ENCODE data around the gene OLFM2.

Gene OLFM2

DNA sequence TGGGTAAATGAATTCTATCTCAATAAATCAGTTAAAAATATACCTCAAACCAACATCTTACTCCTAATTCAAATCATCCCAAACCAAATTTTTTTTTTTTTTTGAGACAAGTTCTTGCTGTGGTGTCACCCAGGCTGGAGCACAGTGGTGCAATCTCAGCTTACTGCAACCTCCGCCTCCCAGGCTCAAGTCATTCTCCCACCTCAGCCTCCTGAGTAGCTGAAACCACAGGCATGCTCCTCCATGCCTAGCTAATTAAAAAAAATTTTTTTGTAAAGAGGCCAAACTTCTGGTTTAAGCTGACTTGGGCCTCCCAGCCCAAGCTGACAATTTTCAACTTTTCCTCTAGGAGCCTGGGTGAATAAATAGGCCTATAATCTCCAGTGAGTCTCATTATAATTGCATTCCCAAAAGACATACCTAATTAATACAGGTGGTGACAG lies 22.1 kb upstream of the OLFM2 start:
- Histone ChIP-seq H3K4me1 (ENCODE audit: insufficient read depth, low read length) (no peaks in the 10 kb centered on the region), H3K79me2 (ENCODE audit: insufficient read depth, low read length) (no peaks in the 10 kb centered on the region), H2AFZ (ENCODE audit: low read depth, low read length) (no peak overlapping the region), H3K27me3 (ENCODE audit: insufficient read depth, low read length, poor library complexity) (no peaks in the 10 kb centered on the region), H3K4me3 (ENCODE audit: low read depth in 1 of 2, low read length in 2 of 2) (no peak overlapping the region), H3K27ac (ENCODE audit: low read length) (no peak overlapping the region), H4K20me1 (ENCODE audit: insufficient read depth, low read length) (no peaks in the 10 kb centered on the region), H3K4me2 (ENCODE audit: insufficient read depth, low read length) (no peak overlapping the region), H3K9ac (ENCODE audit: low read depth, low read length) (no peak overlapping the region), H3K9me3 (ENCODE audit: insufficient read depth, low read length, severe bottlenecking) (no peaks in the 10 kb centered on the region), H3K36me3 (ENCODE audit: insufficient read depth, low read length) (no peaks in the 10 kb centered on the region)
- TF ChIP-seq, protein P1, sequence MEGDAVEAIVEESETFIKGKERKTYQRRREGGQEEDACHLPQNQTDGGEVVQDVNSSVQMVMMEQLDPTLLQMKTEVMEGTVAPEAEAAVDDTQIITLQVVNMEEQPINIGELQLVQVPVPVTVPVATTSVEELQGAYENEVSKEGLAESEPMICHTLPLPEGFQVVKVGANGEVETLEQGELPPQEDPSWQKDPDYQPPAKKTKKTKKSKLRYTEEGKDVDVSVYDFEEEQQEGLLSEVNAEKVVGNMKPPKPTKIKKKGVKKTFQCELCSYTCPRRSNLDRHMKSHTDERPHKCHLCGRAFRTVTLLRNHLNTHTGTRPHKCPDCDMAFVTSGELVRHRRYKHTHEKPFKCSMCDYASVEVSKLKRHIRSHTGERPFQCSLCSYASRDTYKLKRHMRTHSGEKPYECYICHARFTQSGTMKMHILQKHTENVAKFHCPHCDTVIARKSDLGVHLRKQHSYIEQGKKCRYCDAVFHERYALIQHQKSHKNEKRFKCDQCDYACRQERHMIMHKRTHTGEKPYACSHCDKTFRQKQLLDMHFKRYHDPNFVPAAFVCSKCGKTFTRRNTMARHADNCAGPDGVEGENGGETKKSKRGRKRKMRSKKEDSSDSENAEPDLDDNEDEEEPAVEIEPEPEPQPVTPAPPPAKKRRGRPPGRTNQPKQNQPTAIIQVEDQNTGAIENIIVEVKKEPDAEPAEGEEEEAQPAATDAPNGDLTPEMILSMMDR (IDR thresholded peaks at IDR 0.05; ENCODE audit: borderline replicate concordance, extremely low read depth, low read length, poor library complexity, severe bottlenecking), result no peak
- TF ChIP-seq EZH2 (IDR thresholded peaks at IDR 0.05; ENCODE audit: borderline replicate concordance, low read depth, low read length, severe bottlenecking), result no peak
- DNase-seq, result no peak
- ATAC-seq (ENCODE audit: insufficient read depth, low read depth), result no peak

DNA sequence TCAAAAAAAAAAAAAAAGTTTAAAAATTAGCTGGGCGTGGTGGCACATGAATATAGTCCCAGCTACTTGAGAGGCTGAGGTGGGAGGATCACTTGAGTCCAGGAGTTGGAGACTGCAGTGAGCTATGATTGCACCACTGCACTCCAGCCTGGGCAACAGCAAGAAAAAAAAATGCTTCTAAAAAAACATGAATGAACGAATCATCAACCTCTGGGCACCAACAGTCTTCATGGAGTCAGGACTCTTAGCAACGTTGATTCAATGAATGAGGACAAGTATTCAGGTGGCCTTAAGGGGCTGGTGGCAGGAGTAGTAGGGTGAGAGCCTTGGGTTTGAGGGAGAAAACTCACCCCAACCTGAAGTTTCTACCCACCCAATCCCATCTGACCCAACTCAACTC lies 20.6 kb upstream of the OLFM2 start:
- H3K79me2 ChIP-seq (ENCODE audit: insufficient read depth, low read length), result no peaks in the 10 kb centered on the region
- H3K4me2 ChIP-seq (ENCODE audit: insufficient read depth, low read length), result no peak overlapping the region
- H3K9ac ChIP-seq (ENCODE audit: low read depth, low read length), result no peak overlapping the region
- no peak overlapping the region for H3K4me3 ChIP-seq (ENCODE audit: low read depth in 1 of 2, low read length in 2 of 2)
- H3K36me3 ChIP-seq (ENCODE audit: insufficient read depth, low read length), result no peaks in the 10 kb centered on the region
- no peak overlapping the region for H3K27ac ChIP-seq (ENCODE audit: low read length)
- no peaks in the 10 kb centered on the region for H4K20me1 ChIP-seq (ENCODE audit: insufficient read depth, low read length)
- H3K27me3 ChIP-seq (ENCODE audit: insufficient read depth, low read length, poor library complexity), result no peaks in the 10 kb centered on the region
- no peak for DNase-seq
- no peak for ATAC-seq (ENCODE audit: insufficient read depth, low read depth)
- no peak overlapping the region for H2AFZ ChIP-seq (ENCODE audit: low read depth, low read length)
- no peak for TF ChIP-seq EZH2 (IDR thresholded peaks at IDR 0.05; ENCODE audit: borderline replicate concordance, low read depth, low read length, severe bottlenecking)
- TF ChIP-seq, protein P1 (IDR thresholded peaks at IDR 0.05; ENCODE audit: borderline replicate concordance, extremely low read depth, low read length, poor library complexity, severe bottlenecking), result no peak
- no peaks in the 10 kb centered on the region for H3K4me1 ChIP-seq (ENCODE audit: insufficient read depth, low read length)
- no peaks in the 10 kb centered on the region for H3K9me3 ChIP-seq (ENCODE audit: insufficient read depth, low read length, severe bottlenecking)

DNA sequence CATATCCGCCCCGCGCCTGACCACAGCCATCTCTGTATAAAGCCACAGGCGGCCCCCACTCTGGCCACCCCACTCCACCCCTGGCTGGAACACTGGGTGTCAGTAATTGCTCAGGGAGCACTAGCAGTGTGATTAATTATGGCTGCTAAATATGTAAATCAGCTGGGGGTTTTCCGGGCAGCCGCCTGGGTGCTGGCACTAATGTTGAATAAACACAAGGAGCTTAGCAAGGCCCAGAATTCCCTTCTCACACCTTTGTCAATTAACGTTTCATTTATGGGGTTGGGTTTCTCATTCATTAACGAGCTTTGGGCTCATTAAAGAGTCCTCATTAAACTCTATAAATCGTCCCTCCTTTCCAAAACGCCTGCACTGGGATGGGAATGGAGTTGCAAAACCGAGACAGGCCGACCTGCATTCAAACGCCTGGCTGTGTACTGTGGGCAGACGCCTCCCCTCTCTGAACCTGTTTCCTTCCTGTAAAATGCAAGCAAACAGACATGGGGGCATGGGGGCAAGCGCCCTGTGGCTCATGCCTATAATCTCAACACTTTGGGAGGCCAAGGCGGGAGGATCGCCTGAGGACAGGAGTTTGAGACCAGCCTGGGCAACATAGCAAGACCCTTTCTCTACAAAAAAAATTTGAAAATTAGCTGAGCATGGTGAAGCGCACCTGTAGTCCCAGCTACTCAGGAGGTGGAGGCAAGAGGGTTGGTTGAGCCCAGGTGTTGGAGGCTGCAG lies 17.7 kb upstream of the OLFM2 start:
- no peaks in the 10 kb centered on the region for H3K36me3 ChIP-seq (ENCODE audit: insufficient read depth, low read length)
- H3K9ac ChIP-seq (ENCODE audit: low read depth, low read length), result no peak overlapping the region
- H3K79me2 ChIP-seq (ENCODE audit: insufficient read depth, low read length), result no peaks in the 10 kb centered on the region
- no peaks in the 10 kb centered on the region for H3K4me1 ChIP-seq (ENCODE audit: insufficient read depth, low read length)
- H3K27ac ChIP-seq (ENCODE audit: low read length), result no peak overlapping the region
- ATAC-seq (ENCODE audit: insufficient read depth, low read depth) (no peak), DNase-seq (no peak)
- no peak overlapping the region for H3K4me3 ChIP-seq (ENCODE audit: low read depth in 1 of 2, low read length in 2 of 2)
- no peaks in the 10 kb centered on the region for H4K20me1 ChIP-seq (ENCODE audit: insufficient read depth, low read length)
- TF ChIP-seq, protein P1 (IDR thresholded peaks at IDR 0.05; ENCODE audit: borderline replicate concordance, extremely low read depth, low read length, poor library complexity, severe bottlenecking), result no peak
- no peak for TF ChIP-seq EZH2 (IDR thresholded peaks at IDR 0.05; ENCODE audit: borderline replicate concordance, low read depth, low read length, severe bottlenecking)
- no peak overlapping the region for H3K4me2 ChIP-seq (ENCODE audit: insufficient read depth, low read length)
- no peak overlapping the region for H2AFZ ChIP-seq (ENCODE audit: low read depth, low read length)
- no peaks in the 10 kb centered on the region for H3K27me3 ChIP-seq (ENCODE audit: insufficient read depth, low read length, poor library complexity)
- no peaks in the 10 kb centered on the region for H3K9me3 ChIP-seq (ENCODE audit: insufficient read depth, low read length, severe bottlenecking)

Data from DND-41 (cell line).